Measurements from ENCODE around the gene NDEL1.

The NDEL1 gene

GRCh38 chr17:8499614-8500013 lies 63.9 kb downstream of the NDEL1 start:
- no peak overlapping the region for H3K4me3 ChIP-seq (ENCODE audit: low read depth, low read length)

GRCh38 chr17:8500609-8501008 lies 64.9 kb downstream of the NDEL1 start:
- no peak overlapping the region for H3K4me3 ChIP-seq (ENCODE audit: low read depth, low read length)

GRCh38 chr17:8502126-8502525 lies 66.4 kb downstream of the NDEL1 start:
- no peak overlapping the region for H3K4me3 ChIP-seq (ENCODE audit: low read depth, low read length)

GRCh38 chr17:8503368-8503767 lies 67.7 kb downstream of the NDEL1 start:
- no peak overlapping the region for H3K4me3 ChIP-seq (ENCODE audit: low read depth, low read length)

- no peak overlapping the region for H3K4me3 ChIP-seq (ENCODE audit: low read depth, low read length)
These were observed 68.1 kb downstream of the NDEL1 start for GRCh38 chr17:8503807-8504206.

- H3K4me3 ChIP-seq (ENCODE audit: low read depth, low read length): no peak overlapping the region
These were observed 69.0 kb downstream of the NDEL1 start for GRCh38 chr17:8504460-8505207.

- H3K4me3 ChIP-seq (ENCODE audit: low read depth, low read length): no peak overlapping the region
These were observed 70.5 kb downstream of the NDEL1 start for GRCh38 chr17:8506145-8506544.

- no peak overlapping the region for H3K4me3 ChIP-seq (ENCODE audit: low read depth, low read length)
These were observed 79.1 kb downstream of the NDEL1 start for GRCh38 chr17:8514801-8515200.

Data from iPS-11a (cell line).